ENCODE results near the gene TCOF1. TPM values are rescaled to one million over a fixed set of nuclear protein-coding genes. Genes with fewer than 3 reads are reported as not detected.

The TCOF1 gene
- total RNA-seq, 1 experiment from 2014 or later, result 108 TPM

DNA sequence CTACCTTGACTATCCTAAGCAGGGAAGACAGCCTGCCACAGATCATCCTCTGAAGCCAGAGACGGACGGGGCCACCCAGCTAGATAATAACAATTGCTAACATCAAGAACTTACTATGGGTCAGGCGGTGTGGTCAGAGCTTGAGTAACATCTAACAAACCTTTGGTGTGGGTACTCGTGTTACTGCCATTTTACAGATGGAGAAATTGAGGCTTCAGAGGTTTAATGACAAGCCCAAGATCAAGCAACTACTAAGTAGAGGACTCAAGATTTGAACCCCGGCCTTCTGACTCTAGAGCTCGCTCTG lies 38.1 kb upstream of the TCOF1 start:
- Histone ChIP-seq H3K36me3 (replicated peaks; ENCODE audit: control insufficient read depth, insufficient read depth, low read length) (no peaks in the 10 kb centered on the region), H3K4me3 (ENCODE audit: insufficient read depth, low read depth, low read length) (no peak overlapping the region), H3K27me3 (ENCODE audit: control insufficient read depth, insufficient read depth, low read length) (no peaks in the 10 kb centered on the region)
- DNase-seq, result no peak

- no peak overlapping the region for H3K4me3 ChIP-seq (ENCODE audit: insufficient read depth, low read depth, low read length)
- H3K36me3 ChIP-seq (replicated peaks; ENCODE audit: control insufficient read depth, insufficient read depth, low read length), result no peaks in the 10 kb centered on the region
- no peak for DNase-seq
- no peaks in the 10 kb centered on the region for H3K27me3 ChIP-seq (ENCODE audit: control insufficient read depth, insufficient read depth, low read length)
Observed at GRCh38 chr5:150320044-150320613, 37.4 kb upstream of the TCOF1 start.

- Histone ChIP-seq H3K27me3 (ENCODE audit: control insufficient read depth, insufficient read depth, low read length) (no peaks in the 10 kb centered on the region), H3K36me3 (replicated peaks; ENCODE audit: control insufficient read depth, insufficient read depth, low read length) (no peaks in the 10 kb centered on the region), H3K4me3 (ENCODE audit: insufficient read depth, low read depth, low read length) (no peak overlapping the region)
- no peak for DNase-seq
Observed at GRCh38 chr5:150321211-150321610, 36.3 kb upstream of the TCOF1 start.

DNA sequence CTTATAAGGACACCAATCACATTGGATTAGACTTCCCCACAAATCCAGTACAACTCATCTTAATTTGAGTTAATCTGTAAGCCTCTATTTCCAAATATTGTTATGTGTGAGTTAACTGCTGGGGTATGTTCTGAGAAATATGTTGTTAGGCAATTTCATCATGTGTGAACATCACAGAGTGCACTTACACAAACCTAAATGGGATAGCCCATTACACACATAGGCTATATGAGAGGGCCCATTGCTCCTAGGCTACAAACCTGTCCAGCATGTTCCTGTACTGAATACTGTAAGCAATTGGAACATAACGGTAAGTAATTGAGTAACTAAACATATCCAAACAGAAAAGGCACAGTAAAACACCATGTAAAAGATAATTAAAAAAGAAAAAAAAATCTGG lies 35.7 kb upstream of the TCOF1 start:
- Histone ChIP-seq H3K27me3 (ENCODE audit: control insufficient read depth, insufficient read depth, low read length) (no peaks in the 10 kb centered on the region), H3K36me3 (replicated peaks; ENCODE audit: control insufficient read depth, insufficient read depth, low read length) (no peaks in the 10 kb centered on the region), H3K4me3 (ENCODE audit: insufficient read depth, low read depth, low read length) (no peak overlapping the region)
- no peak for DNase-seq

DNA sequence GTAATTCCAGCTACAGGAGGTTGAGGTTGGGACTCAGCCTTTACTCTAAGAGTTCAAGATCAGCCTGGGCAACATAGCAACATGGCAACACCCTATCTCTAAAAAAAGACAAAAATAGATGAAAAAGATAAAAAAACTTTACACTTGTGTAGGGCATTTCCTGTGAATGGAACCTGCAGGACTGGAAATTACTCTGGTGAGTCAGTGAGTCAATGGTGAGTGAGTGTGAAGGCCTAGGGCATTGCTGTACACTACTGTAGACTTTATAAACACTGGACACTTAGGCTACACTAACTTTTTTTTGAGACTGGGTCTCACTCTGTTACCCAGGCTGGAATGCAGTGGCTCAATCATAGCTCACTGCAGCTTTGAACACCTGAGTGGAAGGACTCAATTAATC lies 35.3 kb upstream of the TCOF1 start:
- H3K4me3 ChIP-seq (ENCODE audit: insufficient read depth, low read depth, low read length), result no peak overlapping the region
- no peaks in the 10 kb centered on the region for H3K27me3 ChIP-seq (ENCODE audit: control insufficient read depth, insufficient read depth, low read length)
- H3K36me3 ChIP-seq (replicated peaks; ENCODE audit: control insufficient read depth, insufficient read depth, low read length), result no peaks in the 10 kb centered on the region
- no peak for DNase-seq

DNA sequence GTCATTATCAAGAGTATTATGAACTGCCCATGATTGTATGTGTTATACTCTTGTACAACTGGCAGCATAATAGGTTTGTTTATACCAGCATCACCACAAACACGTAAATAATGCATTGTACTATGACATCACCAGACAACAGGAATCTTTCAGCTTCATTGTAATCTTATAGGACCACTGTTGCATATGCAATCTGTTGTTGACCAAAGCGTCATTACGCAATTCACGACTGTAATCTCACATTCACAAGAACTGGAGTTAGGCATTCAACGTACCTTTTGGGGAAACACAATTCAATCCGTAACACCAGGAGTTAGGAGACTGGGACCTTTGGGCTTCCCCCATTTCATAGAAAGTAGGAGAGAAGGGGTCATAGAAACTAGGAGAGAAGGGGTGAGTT lies 34.4 kb upstream of the TCOF1 start:
- H3K27me3 ChIP-seq (ENCODE audit: control insufficient read depth, insufficient read depth, low read length), result no peaks in the 10 kb centered on the region
- no peak for DNase-seq
- no peak overlapping the region for H3K4me3 ChIP-seq (ENCODE audit: insufficient read depth, low read depth, low read length)
- no peaks in the 10 kb centered on the region for H3K36me3 ChIP-seq (replicated peaks; ENCODE audit: control insufficient read depth, insufficient read depth, low read length)

- Histone ChIP-seq H3K4me3 (ENCODE audit: insufficient read depth, low read depth, low read length) (no peak overlapping the region), H3K36me3 (replicated peaks; ENCODE audit: control insufficient read depth, insufficient read depth, low read length) (no peaks in the 10 kb centered on the region), H3K27me3 (ENCODE audit: control insufficient read depth, insufficient read depth, low read length) (no peaks in the 10 kb centered on the region)
- DNase-seq, result no peak
Observed at GRCh38 chr5:150323819-150324218, 33.7 kb upstream of the TCOF1 start.

- H3K27me3 ChIP-seq (ENCODE audit: control insufficient read depth, insufficient read depth, low read length), result no peaks in the 10 kb centered on the region
- no peak for DNase-seq
- no peaks in the 10 kb centered on the region for H3K36me3 ChIP-seq (replicated peaks; ENCODE audit: control insufficient read depth, insufficient read depth, low read length)
- H3K4me3 ChIP-seq (ENCODE audit: insufficient read depth, low read depth, low read length), result no peak overlapping the region
Observed at GRCh38 chr5:150325426-150325825, 32.1 kb upstream of the TCOF1 start.

DNA sequence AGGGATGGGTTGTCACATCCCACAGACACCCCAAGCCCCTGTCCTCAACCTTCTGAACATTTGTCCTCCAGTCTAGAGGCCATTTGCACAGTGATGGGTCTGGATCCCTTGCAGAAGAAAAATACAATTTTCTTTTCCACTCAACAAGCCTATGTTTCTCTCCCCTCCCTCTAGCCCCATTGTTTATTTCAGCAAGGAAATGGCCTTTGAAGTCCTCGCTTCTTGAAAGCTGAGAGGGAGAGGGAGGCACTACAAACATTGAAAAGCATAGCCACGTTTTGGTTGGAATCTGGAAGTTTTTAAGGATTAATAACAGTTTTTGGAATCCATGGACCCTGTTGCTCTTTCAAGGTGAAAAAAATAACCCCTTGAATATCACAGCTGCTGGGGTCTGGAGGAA lies 30.8 kb upstream of the TCOF1 start:
- Histone ChIP-seq H3K27me3 (ENCODE audit: control insufficient read depth, insufficient read depth, low read length) (no peaks in the 10 kb centered on the region), H3K36me3 (replicated peaks; ENCODE audit: control insufficient read depth, insufficient read depth, low read length) (no peaks in the 10 kb centered on the region)
- DNase-seq, result no peak

DNA sequence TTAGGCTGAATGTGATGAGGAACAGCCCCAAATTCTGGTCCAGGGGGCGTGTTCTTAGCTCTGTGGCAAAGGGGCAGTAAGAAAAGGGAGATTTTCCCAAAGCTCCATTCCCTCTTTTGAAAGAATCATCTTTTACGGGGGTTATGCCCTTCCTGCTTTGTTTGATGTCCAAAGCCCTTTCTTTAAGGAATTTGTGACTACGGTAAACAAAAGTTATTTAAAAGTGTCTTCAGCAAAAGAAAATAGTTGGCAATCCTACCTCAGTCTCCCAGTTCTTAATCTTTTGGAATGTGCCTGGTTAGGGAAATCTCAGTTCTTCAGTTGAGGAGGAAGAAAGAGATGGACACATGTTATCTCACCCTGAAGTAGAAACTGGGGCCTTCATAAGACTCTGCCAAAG lies 30.4 kb upstream of the TCOF1 start:
- H3K27me3 ChIP-seq (ENCODE audit: control insufficient read depth, insufficient read depth, low read length), result no peaks in the 10 kb centered on the region
- H3K36me3 ChIP-seq (replicated peaks; ENCODE audit: control insufficient read depth, insufficient read depth, low read length), result no peaks in the 10 kb centered on the region
- H3K4me3 ChIP-seq (ENCODE audit: insufficient read depth, low read depth, low read length), result no peak overlapping the region
- DNase-seq, result no peak

More for the DNA sequence above, 30.8 kb upstream of the TCOF1 start:
- H3K4me3 ChIP-seq (ENCODE audit: insufficient read depth, low read depth, low read length), result no peak overlapping the region

DNA sequence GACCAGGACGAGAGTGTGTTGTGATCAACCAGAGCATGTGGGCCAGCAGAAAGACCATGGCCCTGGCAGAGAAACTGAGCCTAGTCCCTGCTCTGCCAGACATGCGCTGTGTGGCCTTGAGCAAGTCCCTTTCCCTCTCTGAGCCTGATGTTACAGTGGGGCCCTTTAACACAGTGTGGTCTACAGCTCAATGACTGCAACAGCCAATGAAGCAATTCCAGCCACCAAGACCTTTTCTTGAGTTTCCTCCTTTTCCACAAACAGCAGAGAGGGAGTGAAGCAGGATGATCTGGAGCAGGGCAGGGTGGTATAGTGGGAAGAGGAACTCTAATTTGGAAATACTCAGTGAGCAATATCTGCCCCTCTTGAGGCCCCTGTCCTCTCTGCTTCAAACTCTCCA lies 29.0 kb upstream of the TCOF1 start:
- H3K36me3 ChIP-seq (replicated peaks; ENCODE audit: control insufficient read depth, insufficient read depth, low read length), result no peaks in the 10 kb centered on the region
- DNase-seq, result no peak
- no peaks in the 10 kb centered on the region for H3K27me3 ChIP-seq (ENCODE audit: control insufficient read depth, insufficient read depth, low read length)
- H3K4me3 ChIP-seq (ENCODE audit: insufficient read depth, low read depth, low read length), result no peak overlapping the region

DNA sequence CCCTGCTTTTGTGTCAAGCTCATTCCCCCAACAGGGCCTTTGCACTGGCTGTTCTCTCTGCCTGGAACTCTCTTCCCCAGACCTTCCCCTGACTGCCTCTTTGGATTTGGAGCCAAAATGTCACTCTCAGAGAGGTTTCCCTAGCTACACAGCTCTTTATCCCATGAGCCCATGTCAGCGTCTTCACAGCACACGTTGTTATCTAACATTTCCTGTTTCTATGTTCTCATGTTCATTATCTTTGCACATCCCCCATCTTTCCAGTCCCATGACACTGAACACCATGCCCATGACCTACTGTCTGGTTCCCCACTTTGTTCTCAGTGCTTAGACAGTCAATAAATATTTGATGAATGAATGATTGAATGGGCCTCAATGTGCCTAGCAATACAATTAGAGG lies 28.5 kb upstream of the TCOF1 start:
- DNase-seq, result no peak
- H3K27me3 ChIP-seq (ENCODE audit: control insufficient read depth, insufficient read depth, low read length), result no peaks in the 10 kb centered on the region
- H3K36me3 ChIP-seq (replicated peaks; ENCODE audit: control insufficient read depth, insufficient read depth, low read length), result no peaks in the 10 kb centered on the region
- no peak overlapping the region for H3K4me3 ChIP-seq (ENCODE audit: insufficient read depth, low read depth, low read length)

DNA sequence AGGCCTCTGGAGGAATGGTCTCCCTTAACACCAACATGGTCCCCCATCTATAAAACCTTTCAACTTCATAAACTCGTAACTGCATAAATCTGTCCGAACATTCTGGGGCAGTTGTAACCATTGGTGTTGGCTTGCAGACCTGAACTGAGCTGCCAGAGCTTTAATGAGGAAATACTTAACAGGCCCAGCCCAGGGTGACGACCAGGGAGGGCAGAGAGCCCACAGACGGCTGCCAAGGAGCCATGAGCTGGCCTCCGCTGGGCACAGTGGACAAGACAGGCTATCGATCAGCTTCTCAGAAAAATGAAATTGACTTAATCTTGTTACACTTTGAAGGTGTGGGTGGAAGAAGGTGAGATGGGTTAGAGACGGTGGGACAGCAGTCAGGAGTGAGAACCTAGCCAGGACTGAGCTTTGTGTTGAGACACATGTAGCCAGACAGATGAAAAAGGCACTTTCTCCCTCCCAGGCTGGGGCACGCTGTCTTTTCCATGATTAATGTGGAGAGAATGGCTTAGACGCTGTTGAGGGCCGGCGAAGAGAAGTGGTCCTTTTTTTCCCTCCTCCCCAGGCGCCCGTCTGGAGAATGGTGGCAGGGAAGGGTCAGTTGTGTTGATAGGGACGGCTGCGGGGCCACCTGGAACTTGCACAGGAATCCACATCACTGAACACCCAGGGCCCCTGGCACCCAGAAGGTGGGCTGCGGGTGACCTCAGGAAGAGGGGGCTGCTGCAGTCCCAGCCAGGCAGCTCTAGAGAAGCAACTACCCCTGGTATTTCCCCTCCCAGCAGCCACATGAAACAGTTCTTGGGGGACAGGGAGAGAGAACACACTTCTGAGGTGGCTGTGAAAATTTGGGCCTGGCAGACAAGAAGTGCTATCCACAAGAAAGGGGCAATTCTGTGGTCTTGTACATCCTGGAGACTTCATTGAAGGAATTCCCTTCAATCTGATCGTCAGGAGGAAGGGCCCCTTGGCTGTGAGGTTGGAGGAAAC lies 27.3 kb upstream of the TCOF1 start:
- no peak for DNase-seq
- H3K4me3 ChIP-seq (ENCODE audit: insufficient read depth, low read depth, low read length), result no peak overlapping the region
- H3K36me3 ChIP-seq (replicated peaks; ENCODE audit: control insufficient read depth, insufficient read depth, low read length), result no peaks in the 10 kb centered on the region
- H3K27me3 ChIP-seq (ENCODE audit: control insufficient read depth, insufficient read depth, low read length), result no peaks in the 10 kb centered on the region

- no peak for DNase-seq
- Histone ChIP-seq H3K36me3 (replicated peaks; ENCODE audit: control insufficient read depth, insufficient read depth, low read length) (no peaks in the 10 kb centered on the region), H3K4me3 (ENCODE audit: insufficient read depth, low read depth, low read length) (no peak overlapping the region), H3K27me3 (ENCODE audit: control insufficient read depth, insufficient read depth, low read length) (no peaks in the 10 kb centered on the region)
Observed at GRCh38 chr5:150333400-150333799, 24.1 kb upstream of the TCOF1 start.

- H3K4me3 ChIP-seq (ENCODE audit: insufficient read depth, low read depth, low read length), result no peak overlapping the region
- no peak for DNase-seq
- no peaks in the 10 kb centered on the region for H3K36me3 ChIP-seq (replicated peaks; ENCODE audit: control insufficient read depth, insufficient read depth, low read length)
- no peaks in the 10 kb centered on the region for H3K27me3 ChIP-seq (ENCODE audit: control insufficient read depth, insufficient read depth, low read length)
Observed at GRCh38 chr5:150335778-150336177, 21.7 kb upstream of the TCOF1 start.

All from H7 (cell line).